Ovary (tissue), 3 donors: Measurements from ENCODE around the gene PLXNB3.

Experiments used
- CTCF ChIP-seq, 3 donors: fragments of 450-650 bp in 2 of 3; fragments of 200-600 bp in 1 of 3; IDR thresholded peaks; one replicate each; pipeline versions ENCODE4 v1.5.1 to v1.8.0; 2016 to 2022; ENCODE audit warnings: antibody characterized with exemption in 3 of 3, mild to moderate bottlenecking in 1 of 3
- POLR2A ChIP-seq: fragments of 450-650 bp; IDR thresholded peaks from one replicate; pipeline ENCODE4 v1.6.1; 2017; ENCODE audit warnings: antibody characterized with exemption, mild to moderate bottlenecking, moderate library complexity
- donor health status: DM: no; HTN: no; CAD: no.

- TF ChIP-seq POLR2A: no peak
- TF ChIP-seq CTCF (IDR thresholded peaks at IDR 0.05): no peak
These were observed 36.7 kb downstream of the PLXNB3 start for GRCh38 chrX:153800746-153801145.
